Measurements from ENCODE around the gene ZNF496. TPM values are rescaled to one million over a fixed set of nuclear protein-coding genes. Genes with fewer than 3 reads are reported as not detected.
"Not testable (repeated sequence)": the region's sequence is repeated elsewhere in the genome, so short reads cannot be mapped to it uniquely, and the experiment has no call there.

Gene ZNF496
- 25.4 TPM for polyA plus RNA-seq (2013, experiment 1 of 2)
- 26.3 TPM for polyA plus RNA-seq (2013, experiment 2 of 2)

DNA sequence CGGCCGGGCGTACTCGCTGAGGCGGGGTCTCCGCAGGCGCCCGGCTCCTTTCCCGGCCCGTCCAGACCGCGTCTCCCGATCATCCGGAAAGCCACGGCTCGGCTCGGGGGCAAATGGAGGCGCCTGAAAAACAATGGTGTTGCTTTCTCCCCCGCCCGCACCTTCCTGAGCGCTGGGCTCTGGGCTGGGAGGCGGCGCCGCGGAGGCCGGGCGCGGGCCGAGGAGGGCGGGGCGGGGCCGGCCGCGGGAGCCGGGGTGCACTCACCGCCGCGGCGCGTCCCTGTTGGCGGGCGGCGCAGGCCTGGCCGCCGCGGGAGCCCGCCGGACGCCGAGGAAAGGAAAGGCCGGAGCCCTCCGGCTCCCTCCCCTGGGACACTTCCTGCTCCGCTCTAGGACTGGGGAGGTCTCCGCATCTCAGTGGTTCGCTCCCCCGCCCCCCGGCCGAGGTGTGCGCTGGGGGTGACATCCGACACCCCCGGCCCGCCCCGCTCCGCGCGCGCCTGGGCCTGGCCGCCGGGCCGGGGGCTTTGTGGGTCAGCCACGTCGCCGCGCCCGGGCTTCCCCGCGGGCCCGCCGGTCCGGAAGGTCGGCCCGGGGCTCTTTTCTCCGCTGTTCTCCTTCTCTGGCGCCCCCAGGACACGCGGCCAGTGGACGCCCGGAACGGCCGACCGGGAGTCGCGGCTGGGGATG lies at the start of gene ZNF496:
ZNF496 (minus strand) TSS at position 343 of the 690 bp plus-strand sequence. CDS start 2,289 bp downstream, outside the sequence.
- H3K36me3 ChIP-seq (ENCODE audit: control insufficient read depth, insufficient read depth, low read length), result peaks cover 7% of the 10 kb centered on the region
- peak within 1 kb of the TSS; percentile 95 for H3K23ac ChIP-seq (ENCODE audit: low read length)
- H3K27ac ChIP-seq (ENCODE audit: low read depth, low read length), result peak within 1 kb of the TSS; percentile 92

DNA sequence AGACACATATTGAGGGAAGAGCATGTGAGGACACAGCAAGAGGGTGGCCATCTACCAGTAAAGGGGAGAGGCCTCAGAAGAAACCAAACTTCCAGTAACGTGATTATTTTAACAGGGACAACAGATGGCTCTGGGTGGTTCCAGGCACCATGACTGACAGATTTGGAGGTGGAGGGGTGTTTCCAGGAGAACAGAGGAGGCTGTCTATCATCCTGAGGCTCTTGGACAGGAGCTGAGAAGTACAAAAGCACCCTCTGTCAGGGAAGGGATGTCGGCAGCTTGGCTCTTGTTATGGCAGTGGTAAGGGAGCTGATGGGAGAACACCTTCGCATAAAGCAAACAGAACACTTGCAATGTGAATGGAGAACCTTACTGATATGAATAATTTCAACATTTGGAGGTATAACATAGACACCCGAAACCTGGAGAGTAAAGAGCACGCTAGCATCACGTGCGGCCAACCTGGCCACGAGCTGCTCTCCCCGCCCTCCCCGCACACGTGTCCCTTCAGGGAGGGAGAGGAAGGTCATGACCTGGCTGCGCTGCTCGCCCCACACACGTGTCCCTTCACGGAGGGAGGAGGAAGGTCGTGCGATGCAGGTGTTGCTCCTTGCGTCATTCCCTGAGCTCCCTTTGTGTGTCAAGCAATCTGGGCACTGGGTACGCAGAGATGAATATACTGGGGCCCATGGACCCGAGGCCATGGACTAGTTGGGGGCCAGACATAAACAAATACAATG lies 46.8 kb upstream of the ZNF496 start:
- no peak overlapping the region for H3K23ac ChIP-seq (ENCODE audit: low read length)
- no peak overlapping the region for H3K9ac ChIP-seq (ENCODE audit: low read length)
- no peak overlapping the region for H3K4me2 ChIP-seq (ENCODE audit: low read length)
- H4K8ac ChIP-seq (ENCODE audit: low read depth, low read length), result no peak overlapping the region
- no peaks in the 10 kb centered on the region for H3K36me3 ChIP-seq (ENCODE audit: control insufficient read depth, insufficient read depth, low read length)
- peaks cover 4% of the 10 kb centered on the region for H3K4me1 ChIP-seq (ENCODE audit: control insufficient read depth, low read depth, low read length)
- H3K79me2 ChIP-seq (ENCODE audit: control insufficient read depth, insufficient read depth, low read length), result no peaks in the 10 kb centered on the region
- H3K18ac ChIP-seq (ENCODE audit: low read length), result no peak overlapping the region
- H4K5ac ChIP-seq (ENCODE audit: low read length), result no peak overlapping the region
- no peaks in the 10 kb centered on the region for H3K79me1 ChIP-seq (ENCODE audit: low read length)
- no peak overlapping the region for H2BK15ac ChIP-seq (replicated peaks; ENCODE audit: low read depth)
- peak overlapping the region; percentile 12 for H3K56ac ChIP-seq (ENCODE audit: low read length)
- H3K27me3 ChIP-seq (ENCODE audit: insufficient read depth, low read length, poor library complexity), result no peaks in the 10 kb centered on the region
- DNase-seq, result no peak
- H2AK5ac ChIP-seq (ENCODE audit: low read length), result no peak overlapping the region
- H2BK5ac ChIP-seq (ENCODE audit: low read length), result no peak overlapping the region
- H3K27ac ChIP-seq (ENCODE audit: low read depth, low read length), result no peak overlapping the region
- no peak overlapping the region for H3K4ac ChIP-seq (ENCODE audit: low read depth, low read length)
- H3K4me3 ChIP-seq (ENCODE audit: low read length), result no peak overlapping the region
- no CpG with 5 or more reads among the region's 20 CpGs for WGBS (ENCODE audit: extremely low coverage, insufficient coverage, low lambda C conversion rate)
- H2BK120ac ChIP-seq (ENCODE audit: low read depth, low read length), result no peak overlapping the region

More for the DNA sequence above, at the start of gene ZNF496:
- H3K4me3 ChIP-seq (ENCODE audit: low read length), result peak within 1 kb of the TSS; percentile 81
- H3K56ac ChIP-seq (ENCODE audit: low read length), result peak within 1 kb of the TSS; percentile 98
- H3K27me3 ChIP-seq (ENCODE audit: insufficient read depth, low read length, poor library complexity), result no peaks in the 10 kb centered on the region
- peaks cover 51% of the 10 kb centered on the region for H3K79me1 ChIP-seq (ENCODE audit: low read length)
- peak; percentile 96 for DNase-seq
- peak within 1 kb of the TSS; percentile 40 for H2BK120ac ChIP-seq (ENCODE audit: low read depth, low read length)
- peaks cover 66% of the 10 kb centered on the region for H3K79me2 ChIP-seq (ENCODE audit: control insufficient read depth, insufficient read depth, low read length)
- peak within 1 kb of the TSS; percentile 95 for H3K4me2 ChIP-seq (ENCODE audit: low read length)
- H4K5ac ChIP-seq (ENCODE audit: low read length), result no peak within 1 kb of the TSS
- H2AK5ac ChIP-seq (ENCODE audit: low read length), result peak within 1 kb of the TSS; percentile 76
- H3K18ac ChIP-seq (ENCODE audit: low read length), result peak within 1 kb of the TSS; percentile 98
- H3K9ac ChIP-seq (ENCODE audit: low read length), result peak within 1 kb of the TSS; percentile 88
- peaks cover 23% of the 10 kb centered on the region for H3K4me1 ChIP-seq (ENCODE audit: control insufficient read depth, low read depth, low read length)
- WGBS (ENCODE audit: extremely low coverage, insufficient coverage, low lambda C conversion rate), result no CpG with 5 or more reads among the region's 93 CpGs
- peak within 1 kb of the TSS; percentile 73 for H2BK5ac ChIP-seq (ENCODE audit: low read length)
- H3K4ac ChIP-seq (ENCODE audit: low read depth, low read length), result peak within 1 kb of the TSS; percentile 93
- no peak within 1 kb of the TSS for H2BK15ac ChIP-seq (replicated peaks; ENCODE audit: low read depth)
- H4K8ac ChIP-seq (ENCODE audit: low read depth, low read length), result peak within 1 kb of the TSS; percentile 70

DNA sequence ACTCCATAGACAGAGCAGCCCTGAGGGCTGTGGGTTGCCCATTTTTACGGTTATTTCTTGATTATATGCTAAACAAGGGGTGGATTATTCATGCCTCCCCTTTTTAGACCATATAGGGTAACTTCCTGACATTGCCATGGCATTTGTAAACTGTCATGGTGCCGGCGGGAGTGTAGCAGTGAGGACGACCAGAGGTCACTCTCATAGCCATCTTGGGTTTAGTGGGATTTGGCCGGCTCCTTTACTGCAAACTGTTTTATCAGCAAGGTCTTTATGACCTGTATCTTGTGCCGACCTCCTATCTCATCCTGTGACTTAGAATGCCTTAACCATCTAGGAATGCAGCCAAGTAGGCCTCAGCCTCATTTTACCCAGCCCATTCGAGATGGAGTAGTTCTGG lies 46.0 kb upstream of the ZNF496 start:
- no CpG with 5 or more reads among the region's 7 CpGs for WGBS (ENCODE audit: extremely low coverage, insufficient coverage, low lambda C conversion rate)
- not testable (repeated sequence) for H3K27me3 ChIP-seq (ENCODE audit: insufficient read depth, low read length, poor library complexity); H3K23ac ChIP-seq (ENCODE audit: low read length); H2BK5ac ChIP-seq (ENCODE audit: low read length); H3K4me2 ChIP-seq (ENCODE audit: low read length); H3K9ac ChIP-seq (ENCODE audit: low read length); H4K5ac ChIP-seq (ENCODE audit: low read length); H3K79me2 ChIP-seq (ENCODE audit: control insufficient read depth, insufficient read depth, low read length); H3K4ac ChIP-seq (ENCODE audit: low read depth, low read length); H3K27ac ChIP-seq (ENCODE audit: low read depth, low read length); H3K4me1 ChIP-seq (ENCODE audit: control insufficient read depth, low read depth, low read length); H3K4me3 ChIP-seq (ENCODE audit: low read length); H3K79me1 ChIP-seq (ENCODE audit: low read length); H2BK15ac ChIP-seq (replicated peaks; ENCODE audit: low read depth); H4K8ac ChIP-seq (ENCODE audit: low read depth, low read length); H2AK5ac ChIP-seq (ENCODE audit: low read length); H3K36me3 ChIP-seq (ENCODE audit: control insufficient read depth, insufficient read depth, low read length); H3K56ac ChIP-seq (ENCODE audit: low read length); H3K18ac ChIP-seq (ENCODE audit: low read length); H2BK120ac ChIP-seq (ENCODE audit: low read depth, low read length)
- peak; percentile 36 for DNase-seq

DNA sequence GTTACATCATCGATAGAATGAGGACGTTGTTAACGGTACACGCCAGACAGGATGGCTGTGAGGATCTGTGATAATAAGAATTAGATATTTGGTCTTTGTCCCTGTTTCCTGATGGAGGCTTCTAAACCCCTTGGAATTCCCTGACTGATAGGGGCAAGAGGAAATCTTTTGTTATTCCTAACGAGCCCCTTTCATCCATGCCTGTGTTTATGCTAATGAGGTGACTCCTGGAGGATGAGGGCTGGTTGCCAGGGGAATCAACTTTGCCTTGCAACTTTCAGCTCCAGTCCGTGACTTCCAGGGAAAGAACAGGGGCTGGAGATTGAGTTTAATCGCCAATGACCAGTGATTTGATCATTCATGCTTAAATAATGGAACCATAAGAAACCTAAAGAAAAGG lies 45.0 kb upstream of the ZNF496 start:
- no peaks in the 10 kb centered on the region for H3K36me3 ChIP-seq (ENCODE audit: control insufficient read depth, insufficient read depth, low read length)
- H3K4me3 ChIP-seq (ENCODE audit: low read length), result no peak overlapping the region
- H3K27ac ChIP-seq (ENCODE audit: low read depth, low read length), result peak overlapping the region; percentile 52
- H2BK15ac ChIP-seq (replicated peaks; ENCODE audit: low read depth), result no peak overlapping the region
- DNase-seq, result peak; percentile 97
- WGBS (ENCODE audit: extremely low coverage, insufficient coverage, low lambda C conversion rate), result no CpG with 5 or more reads among the region's 7 CpGs
- H3K27me3 ChIP-seq (ENCODE audit: insufficient read depth, low read length, poor library complexity), result no peaks in the 10 kb centered on the region
- no peaks in the 10 kb centered on the region for H3K79me1 ChIP-seq (ENCODE audit: low read length)
- H4K8ac ChIP-seq (ENCODE audit: low read depth, low read length), result no peak overlapping the region
- no peak overlapping the region for H3K23ac ChIP-seq (ENCODE audit: low read length)
- H2BK120ac ChIP-seq (ENCODE audit: low read depth, low read length), result no peak overlapping the region
- H2BK5ac ChIP-seq (ENCODE audit: low read length), result peak overlapping the region; percentile 13
- H4K5ac ChIP-seq (ENCODE audit: low read length), result no peak overlapping the region
- no peak overlapping the region for H2AK5ac ChIP-seq (ENCODE audit: low read length)
- no peak overlapping the region for H3K4ac ChIP-seq (ENCODE audit: low read depth, low read length)
- no peaks in the 10 kb centered on the region for H3K79me2 ChIP-seq (ENCODE audit: control insufficient read depth, insufficient read depth, low read length)
- no peak overlapping the region for H3K18ac ChIP-seq (ENCODE audit: low read length)
- H3K4me1 ChIP-seq (ENCODE audit: control insufficient read depth, low read depth, low read length), result peaks cover 4% of the 10 kb centered on the region
- peak overlapping the region; percentile 21 for H3K9ac ChIP-seq (ENCODE audit: low read length)
- peak overlapping the region; percentile 56 for H3K56ac ChIP-seq (ENCODE audit: low read length)
- peak overlapping the region; percentile 19 for H3K4me2 ChIP-seq (ENCODE audit: low read length)

DNA sequence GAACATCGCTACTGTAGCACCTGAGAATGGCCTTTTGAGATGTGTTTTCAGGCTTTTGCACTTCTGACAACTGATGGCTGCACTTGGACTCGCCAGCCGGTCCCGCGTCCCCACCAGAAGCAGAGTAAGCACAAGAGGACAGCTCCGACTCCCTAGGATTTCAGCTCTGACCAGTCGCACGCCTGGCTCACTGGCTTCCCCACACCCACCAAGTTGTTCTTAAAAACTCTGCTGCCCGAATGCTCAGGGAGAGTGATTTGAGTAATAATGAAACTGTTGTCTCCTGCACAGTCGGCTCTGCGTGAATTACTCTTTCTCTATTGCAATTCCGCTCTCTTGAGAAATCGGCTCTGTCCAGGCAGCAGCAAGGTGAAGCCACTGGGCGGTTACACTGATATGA lies 44.1 kb upstream of the ZNF496 start:
- Histone ChIP-seq H3K27me3 (ENCODE audit: insufficient read depth, low read length, poor library complexity) (no peaks in the 10 kb centered on the region), H3K9ac (ENCODE audit: low read length) (no peak overlapping the region), H3K4ac (ENCODE audit: low read depth, low read length) (no peak overlapping the region), H3K27ac (ENCODE audit: low read depth, low read length) (no peak overlapping the region), H3K4me3 (ENCODE audit: low read length) (no peak overlapping the region), H3K79me1 (ENCODE audit: low read length) (no peaks in the 10 kb centered on the region), H3K4me2 (ENCODE audit: low read length) (no peak overlapping the region), H4K5ac (ENCODE audit: low read length) (no peak overlapping the region), H3K56ac (ENCODE audit: low read length) (no peak overlapping the region), H2AK5ac (ENCODE audit: low read length) (no peak overlapping the region), H2BK15ac (replicated peaks; ENCODE audit: low read depth) (no peak overlapping the region), H3K4me1 (ENCODE audit: control insufficient read depth, low read depth, low read length) (peaks cover 4% of the 10 kb centered on the region), H2BK5ac (ENCODE audit: low read length) (no peak overlapping the region), H3K79me2 (ENCODE audit: control insufficient read depth, insufficient read depth, low read length) (no peaks in the 10 kb centered on the region), H3K23ac (ENCODE audit: low read length) (no peak overlapping the region), H4K8ac (ENCODE audit: low read depth, low read length) (no peak overlapping the region), H3K36me3 (ENCODE audit: control insufficient read depth, insufficient read depth, low read length) (no peaks in the 10 kb centered on the region), H2BK120ac (ENCODE audit: low read depth, low read length) (no peak overlapping the region), H3K18ac (ENCODE audit: low read length) (no peak overlapping the region)
- DNase-seq, result peak; percentile 43
- no CpG with 5 or more reads among the region's 14 CpGs for WGBS (ENCODE audit: extremely low coverage, insufficient coverage, low lambda C conversion rate)

All from mesendoderm (in vitro differentiated cells).